Upper lobe of left lung (tissue), 6 donors: ENCODE measurements around the gene NKAPL. TPM values are rescaled to one million over a fixed set of nuclear protein-coding genes. Genes with fewer than 3 reads are reported as not detected.

ENCODE experiments used
- ATAC-seq, 2 donors: fragments of 200-7000 bp; cut with Tn5 transposase; one replicate each; pipeline ENCODE4 v1.9.1; 2022; ENCODE audit warnings: mild to moderate bottlenecking in 2 of 2, moderate library complexity in 2 of 2; ENCODE audit not compliant: low FRiP score in 2 of 2
- DNase-seq, 2 donors: peaks; one replicate each; pipeline ENCODE4 v3.0.0-alpha.2; 2019 to 2020
- H3K27ac ChIP-seq, 4 donors: fragments of 200-600 bp; sonication (generic); one replicate each; pipeline ENCODE4 v1.5.1; 2016 to 2019
- H3K27me3 ChIP-seq, 4 donors: fragments of 200-600 bp; sonication (generic); one replicate each; pipeline ENCODE4 v1.5.1; 2017 to 2019
- H3K36me3 ChIP-seq, 4 donors: fragments of 200-600 bp; sonication (generic); one replicate each; pipeline ENCODE4 v1.5.1; 2016 to 2019
- H3K4me1 ChIP-seq, 4 donors: fragments of 200-600 bp; sonication (generic); one replicate each; pipeline ENCODE4 v1.5.1; 2018 to 2019
- H3K4me3 ChIP-seq, 4 donors: fragments of 200-600 bp; sonication (generic); one replicate each; pipeline ENCODE4 v1.5.1; 2017 to 2019; ENCODE audit warnings: mild to moderate bottlenecking in 2 of 4, moderate library complexity in 1 of 4
- H3K9me3 ChIP-seq, 4 donors: fragments of 200-600 bp; sonication (generic); one replicate each; pipeline ENCODE4 v1.5.1; 2018 to 2019
- CTCF ChIP-seq, 6 experiments: fragments of 450-650 bp in 4 of 6; fragments of 200-600 bp in 2 of 6; sonication (generic) in 2 of 6; IDR thresholded peaks; one replicate each; pipeline ENCODE4 v1.5.1; 2016 to 2019; ENCODE audit warnings: antibody characterized with exemption in 6 of 6
- EP300 ChIP-seq, 4 donors: sonication (generic); formaldehyde crosslinking; IDR thresholded peaks; one replicate each; pipeline ENCODE4 v1.5.1; 2017; ENCODE audit warnings: antibody characterized with exemption in 4 of 4, control low read depth in 2 of 4
- POLR2A ChIP-seq, 4 donors: fragments of 450-650 bp; IDR thresholded peaks; one replicate each; pipeline ENCODE4 v1.5.1; 2016 to 2017; ENCODE audit warnings: antibody characterized with exemption in 4 of 4, mild to moderate bottlenecking in 2 of 4
- POLR2AphosphoS5 ChIP-seq, 2 donors: sonication (generic); formaldehyde crosslinking; IDR thresholded peaks; one replicate each; pipeline ENCODE4 v1.5.1; 2017; ENCODE audit warnings: antibody characterized with exemption in 2 of 2
- WGBS, 2 donors: methylation state at CpG; one replicate each; pipeline ENCODE4 v1.1.5; 2017 to 2018; 5-methylcytosine and 5-hydroxymethylcytosine counted together
- total RNA-seq, 6 donors: library from RNA; depleted of rRNA in 4 of 6; stranded (reverse); fragments of >200 nt in 4 of 6; gene quantifications; one replicate each; pipeline versions ENCODE4 v1.1.0 to v1.2.1, GENCODE V29; 2016 to 2021
- donor health status: DM: no; HTN: no; CAD: no; lungs with moderate emphysema.
- donor health status: DM: no; HTN: yes; CAD: no; lungs with severe emphysema.

Gene NKAPL
- total RNA-seq, 6 donors from 2014 or later = 0.33 to 1.3 (median 0.70) TPM

- WGBS, 2 donors = 68 to 72% methylated on average over 3 of the region's 3 CpGs
- peaks cover 6 to 43% (median 28%) of the 10 kb centered on the region in 4 donors for H3K36me3 ChIP-seq
- TF ChIP-seq CTCF (IDR thresholded peaks at IDR 0.05) = no peak
- TF ChIP-seq POLR2AphosphoS5 (IDR thresholded peaks at IDR 0.05) = no peak
- TF ChIP-seq EP300 (IDR thresholded peaks at IDR 0.05) = no peak
- TF ChIP-seq POLR2A (IDR thresholded peaks at IDR 0.05) = no peak
Observed at GRCh38 chr6:28277746-28278145, 18.6 kb downstream of the NKAPL start.

GRCh38 chr6:28280595-28281287 is 21.6 kb downstream of the NKAPL start:
- H3K36me3 ChIP-seq = peaks cover 6 to 31% (median 12%) of the 10 kb centered on the region in 4 donors
- H3K4me3 ChIP-seq = peak overlapping the region in 3 of 4 donors; percentile 56 to 77 (median 63)
- TF ChIP-seq POLR2AphosphoS5 (IDR thresholded peaks at IDR 0.05) (no peak), EP300 (IDR thresholded peaks at IDR 0.05) (no peak), CTCF (IDR thresholded peaks at IDR 0.05) (no peak), POLR2A (IDR thresholded peaks at IDR 0.05) (no peak)
- no peaks in the 10 kb centered on the region for H3K9me3 ChIP-seq
- no peak for ATAC-seq
- H3K4me1 ChIP-seq = peaks cover 4 to 14% (median 9%) of the 10 kb centered on the region in 4 donors
- peak overlapping the region in 1 of 4 donors; percentile 66 for H3K27ac ChIP-seq
- no peak for DNase-seq
- WGBS, 2 donors = 42 to 51% methylated on average over 3 of the region's 3 CpGs
- H3K27me3 ChIP-seq = no peaks in the 10 kb centered on the region

More at GRCh38 chr6:28277746-28278145, 18.6 kb downstream of the NKAPL start:
- no peak overlapping the region for H3K4me3 ChIP-seq
- DNase-seq (no peak), ATAC-seq (no peak)
- no peaks in the 10 kb centered on the region for H3K9me3 ChIP-seq
- H3K4me1 ChIP-seq = peaks cover 4 to 14% (median 9%) of the 10 kb centered on the region in 4 donors
- H3K27ac ChIP-seq = no peak overlapping the region
- no peaks in the 10 kb centered on the region for H3K27me3 ChIP-seq

DNA sequence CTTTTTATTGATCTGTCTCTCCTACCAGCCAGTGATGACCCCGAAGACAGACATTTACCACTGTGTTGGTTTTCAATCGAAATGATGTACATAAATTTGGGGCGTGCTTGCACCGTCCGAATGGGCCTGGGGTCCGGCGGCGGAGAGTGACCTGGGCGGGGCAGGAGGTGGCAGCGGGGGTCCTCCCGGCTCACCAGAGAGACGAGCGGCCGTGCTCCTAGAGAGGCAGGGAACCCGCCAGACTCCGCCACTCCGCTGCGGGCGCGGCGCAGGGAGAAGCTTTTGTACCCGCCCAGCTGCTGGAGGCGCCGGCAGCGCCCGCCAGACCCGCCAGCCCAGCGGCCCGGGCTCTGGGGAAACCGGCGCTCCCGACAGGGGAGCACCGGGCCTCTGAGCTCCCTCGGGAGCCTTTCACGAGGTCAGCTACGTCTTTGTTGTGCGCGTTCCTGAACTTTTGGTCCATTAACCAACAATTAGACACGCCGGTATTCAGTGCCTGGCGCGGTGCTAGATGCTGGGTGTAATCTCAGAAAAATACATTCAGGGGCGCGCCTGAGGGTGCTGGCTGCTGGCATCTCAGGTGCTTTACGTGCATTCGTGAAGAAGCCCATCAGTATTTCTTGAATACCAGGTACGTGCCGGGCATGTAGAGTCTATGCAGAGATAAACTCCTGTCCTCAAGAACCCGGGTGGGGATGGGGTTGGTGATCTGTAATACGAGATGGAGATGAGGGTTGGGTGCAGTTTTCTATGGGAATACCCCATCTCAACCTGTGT is 22.4 kb downstream of the NKAPL start, which contains the start of gene PGBD1:
TSS of gene PGBD1 (plus strand) at position 285 of the 777 bp plus-strand sequence. CDS start 2,242 bp downstream, outside the sequence.
- DNase-seq = peak; percentile 68 to 95
- ATAC-seq = peak; percentile 88 to 97
- Histone ChIP-seq H3K27ac (peak within 1 kb of the TSS in 3 of 4 donors; percentile 23 to 66 (median 36)), H3K9me3 (no peaks in the 10 kb centered on the region), H3K4me1 (peaks cover 4 to 14% (median 9%) of the 10 kb centered on the region in 4 donors), H3K27me3 (no peaks in the 10 kb centered on the region), H3K4me3 (peak within 1 kb of the TSS; percentile 56 to 77 (median 62)), H3K36me3 (peaks cover 4 to 29% (median 9%) of the 10 kb centered on the region in 4 donors)
- 1 to 2% methylated on average over 16 to 19 of the region's 50 CpGs for WGBS, 2 donors
- peak; percentile 12 to 30 for TF ChIP-seq POLR2AphosphoS5 (IDR thresholded peaks at IDR 0.05)
- TF ChIP-seq POLR2A (IDR thresholded peaks at IDR 0.05) = peak in 1 of 4 donors; percentile 47
- TF ChIP-seq CTCF (IDR thresholded peaks at IDR 0.05) = no peak
- no peak for TF ChIP-seq EP300 (IDR thresholded peaks at IDR 0.05)

- DNase-seq (no peak), ATAC-seq (no peak)
- H3K4me3 ChIP-seq = no peak overlapping the region
Observed at GRCh38 chr6:28282926-28283325, 23.8 kb downstream of the NKAPL start.

More at GRCh38 chr6:28282926-28283325, 23.8 kb downstream of the NKAPL start:
- Histone ChIP-seq H3K9me3 (no peaks in the 10 kb centered on the region), H3K36me3 (peaks cover 0 to 33% (median 10%) of the 10 kb centered on the region in 4 donors), H3K27ac (no peak overlapping the region), H3K4me1 (peaks cover 4 to 14% (median 9%) of the 10 kb centered on the region in 4 donors), H3K27me3 (no peaks in the 10 kb centered on the region)
- WGBS, 2 donors = 98 to 100% methylated on average over 2 of the region's 2 CpGs
- TF ChIP-seq CTCF (IDR thresholded peaks at IDR 0.05) (no peak), POLR2A (IDR thresholded peaks at IDR 0.05) (no peak), EP300 (IDR thresholded peaks at IDR 0.05) (no peak), POLR2AphosphoS5 (IDR thresholded peaks at IDR 0.05) (no peak)
